Right lobe of liver (tissue), 6 donors: ENCODE results near the gene GRB2. TPM values are rescaled to one million over a fixed set of nuclear protein-coding genes. Genes with fewer than 3 reads are reported as not detected.
"Not testable (repeated sequence)": the region's sequence is repeated elsewhere in the genome, so short reads cannot be mapped to it uniquely, and the experiment has no call there.

ENCODE experiments used
- ATAC-seq, 4 donors: fragments of 200-7000 bp; cut with Tn5 transposase; one replicate each; pipeline ENCODE4 v1.9.1; 2020; ENCODE audit warnings: mild to moderate bottlenecking in 4 of 4, moderate library complexity in 4 of 4
- DNase-seq, 3 donors: peaks; one replicate each; pipeline ENCODE4 v3.0.0-alpha.2; 2020
- H3K27ac ChIP-seq, 3 donors: fragments of 200-600 bp; one replicate each; pipeline ENCODE4 v1.8.0; 2022
- H3K27me3 ChIP-seq, 2 donors: fragments of 200-600 bp; one replicate each; pipeline ENCODE4 v1.8.0; 2022
- H3K36me3 ChIP-seq, 4 donors: fragments of 200-600 bp; sonication (generic) in 1 of 4; one replicate each; pipeline versions ENCODE4 v1.5.1 to v1.8.0; 2017 to 2022; ENCODE audit warnings: control low read depth in 1 of 4
- H3K4me1 ChIP-seq, 4 donors: fragments of 200-600 bp; sonication (generic) in 1 of 4; one replicate each; pipeline versions ENCODE4 v1.5.1 to v1.8.0; 2017 to 2022; ENCODE audit warnings: control low read depth in 1 of 4
- H3K4me3 ChIP-seq, 3 donors: fragments of 200-600 bp; one replicate each; pipeline ENCODE4 v1.8.0; 2022
- H3K9me3 ChIP-seq, 4 donors: fragments of 200-600 bp; sonication (generic) in 1 of 4; one replicate each; pipeline versions ENCODE4 v1.5.1 to v1.8.0; 2017 to 2022; ENCODE audit warnings: control low read depth in 1 of 4
- POLR2A ChIP-seq: fragments of 450-650 bp; IDR thresholded peaks from one replicate; pipeline ENCODE4 v1.6.1; 2017; ENCODE audit warnings: antibody characterized with exemption, mild to moderate bottlenecking
- WGBS: methylation state at CpG from one replicate; pipeline ENCODE4 v1.1.6; 2018; ENCODE audit warnings: low coverage, low lambda C conversion rate; ENCODE audit not compliant: insufficient coverage; ENCODE audit errors: missing lambda C conversion rate; 5-methylcytosine and 5-hydroxymethylcytosine counted together
- intact Hi-C, 2 donors: fragments of 100-400 bp; cut with DNase I; formaldehyde crosslinking; loops; one replicate each; pipeline versions ENCODE4 v1.11.2 to v1.14.1; 2022
- total RNA-seq, 6 experiments: library from RNA; depleted of rRNA in 2 of 6; stranded (reverse); fragments of >200 nt in 2 of 6; fragmentation: NEBNext Ultra II Directional in 3 of 6; extraction: Animal tissue kit (Norgen Biotek cat#: 25700) in 3 of 6; gene quantifications; one replicate each; pipeline versions ENCODE4 v1.1.0 to v1.2.4, GENCODE V29; 2016 to 2023
- TF ChIP-seq, protein P1 (sequence below), 4 donors: fragments of 200-600 bp in 3 of 4; fragments of 450-650 bp in 1 of 4; IDR thresholded peaks; one replicate each; pipeline versions ENCODE4 v1.5.1 to v1.8.0; 2016 to 2022; ENCODE audit warnings: antibody characterized with exemption in 4 of 4, mild to moderate bottlenecking in 2 of 4
- donor health status: DM: no; HTN: yes; CAD: no.
- donor health status: DM: no; HTN: no; CAD: no.
- donor health status: DM: no; HTN: no; CAD: no.
- donor health status: DM: no; HTN: yes; CAD: no.
- donor health status: DM: no; HTN: yes; CAD: no.

GRB2 gene
- total RNA-seq, 6 experiments from 2014 or later: 42.4 to 70.5 (median 53.8) TPM

DNA sequence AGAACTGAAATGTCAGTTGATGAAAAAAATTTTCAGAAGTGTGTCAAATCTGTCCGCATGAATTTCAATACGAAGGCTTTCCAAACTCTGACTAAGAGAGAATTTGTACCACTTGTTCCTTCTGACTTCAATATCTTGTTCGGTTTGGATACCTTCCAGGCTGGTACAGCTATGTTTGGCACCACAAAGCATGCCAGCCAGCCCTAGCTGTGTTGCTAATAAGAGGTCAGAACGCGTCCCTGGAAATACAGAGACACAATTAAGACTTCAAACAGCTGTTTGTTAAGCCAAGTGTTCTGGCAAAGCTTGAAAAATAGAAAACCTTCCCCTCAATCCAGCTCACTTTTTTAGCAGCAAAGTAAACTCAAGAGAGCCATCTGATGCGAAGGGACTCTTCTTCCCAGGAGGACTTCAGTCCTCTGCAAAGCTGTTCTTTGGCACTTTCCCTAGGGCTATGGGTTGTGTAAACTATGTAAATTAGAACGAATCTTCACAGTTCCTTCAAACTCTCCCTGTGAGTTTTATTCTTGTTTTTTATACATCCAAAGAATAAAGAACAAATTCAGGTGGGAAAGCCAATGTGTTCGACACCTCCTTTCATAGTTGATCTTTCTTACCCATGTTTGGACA lies 35.1 kb downstream of the GRB2 start:
- H3K4me3 ChIP-seq: no peak overlapping the region
- 56% methylated on average over 7 of the region's 8 CpGs for WGBS
- TF ChIP-seq, protein P1, sequence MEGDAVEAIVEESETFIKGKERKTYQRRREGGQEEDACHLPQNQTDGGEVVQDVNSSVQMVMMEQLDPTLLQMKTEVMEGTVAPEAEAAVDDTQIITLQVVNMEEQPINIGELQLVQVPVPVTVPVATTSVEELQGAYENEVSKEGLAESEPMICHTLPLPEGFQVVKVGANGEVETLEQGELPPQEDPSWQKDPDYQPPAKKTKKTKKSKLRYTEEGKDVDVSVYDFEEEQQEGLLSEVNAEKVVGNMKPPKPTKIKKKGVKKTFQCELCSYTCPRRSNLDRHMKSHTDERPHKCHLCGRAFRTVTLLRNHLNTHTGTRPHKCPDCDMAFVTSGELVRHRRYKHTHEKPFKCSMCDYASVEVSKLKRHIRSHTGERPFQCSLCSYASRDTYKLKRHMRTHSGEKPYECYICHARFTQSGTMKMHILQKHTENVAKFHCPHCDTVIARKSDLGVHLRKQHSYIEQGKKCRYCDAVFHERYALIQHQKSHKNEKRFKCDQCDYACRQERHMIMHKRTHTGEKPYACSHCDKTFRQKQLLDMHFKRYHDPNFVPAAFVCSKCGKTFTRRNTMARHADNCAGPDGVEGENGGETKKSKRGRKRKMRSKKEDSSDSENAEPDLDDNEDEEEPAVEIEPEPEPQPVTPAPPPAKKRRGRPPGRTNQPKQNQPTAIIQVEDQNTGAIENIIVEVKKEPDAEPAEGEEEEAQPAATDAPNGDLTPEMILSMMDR (IDR thresholded peaks at IDR 0.05): no peak
- TF ChIP-seq POLR2A: no peak
- no peaks in the 10 kb centered on the region for H3K9me3 ChIP-seq
- H3K4me1 ChIP-seq: peaks cover 0 to 22% (median 0%) of the 10 kb centered on the region in 4 donors
- H3K36me3 ChIP-seq: no peaks in the 10 kb centered on the region
- DNase-seq (no peak), ATAC-seq (peak; percentile 38 to 46 (median 46))
- H3K27ac ChIP-seq: no peak overlapping the region
- no peaks in the 10 kb centered on the region for H3K27me3 ChIP-seq
- intact Hi-C loops: no loop called here

DNA sequence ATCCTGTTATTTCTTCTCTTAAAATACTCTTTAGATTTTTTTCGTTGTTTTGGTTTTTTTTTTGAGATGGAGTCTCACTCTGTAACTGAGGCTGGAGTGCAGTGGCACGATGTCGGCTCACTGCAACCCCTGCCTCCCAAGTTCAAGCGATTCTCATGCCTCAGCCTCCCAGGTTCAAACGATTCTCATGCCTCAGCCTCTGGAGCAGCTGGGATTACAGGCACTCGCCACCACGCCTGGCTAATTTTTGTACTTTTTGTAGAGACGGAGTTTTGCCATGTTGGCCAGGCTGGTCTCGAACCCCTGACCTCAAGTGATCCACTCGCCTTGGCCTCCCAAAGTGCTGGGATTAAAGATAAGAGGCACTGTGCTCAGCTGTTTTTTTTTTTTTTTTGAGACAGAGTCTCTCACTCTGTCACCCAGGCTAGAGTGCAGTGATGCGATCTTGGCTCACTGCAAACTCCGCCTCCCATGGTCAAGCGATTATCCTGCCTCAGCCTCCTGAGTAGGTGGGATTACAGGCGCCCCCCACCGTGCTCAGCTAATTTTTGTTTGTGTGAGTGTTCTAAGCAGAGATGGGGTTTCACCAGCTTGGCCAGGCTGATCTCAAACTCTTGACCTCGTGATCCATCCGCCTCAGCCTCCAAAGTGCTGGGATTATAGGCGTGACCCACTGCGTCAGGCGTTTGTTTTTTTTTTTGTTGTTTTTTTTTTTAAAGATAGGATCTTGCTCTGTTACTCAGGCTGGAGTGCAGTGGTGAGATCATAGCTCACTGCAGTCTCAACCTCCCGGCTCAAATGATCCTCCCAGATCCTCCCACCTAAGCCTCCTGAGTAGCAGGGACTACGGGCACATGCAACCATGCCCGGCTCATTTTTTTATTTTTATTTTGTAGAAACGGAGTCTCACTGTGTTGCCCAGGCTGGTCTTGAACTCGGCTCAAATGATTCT lies 37.4 kb downstream of the GRB2 start:
- peak in 1 of 3 donors; percentile 34 for DNase-seq
- 77% methylated on average over 17 of the region's 25 CpGs for WGBS
- H3K27ac ChIP-seq, H3K36me3 ChIP-seq, intact Hi-C loops, ATAC-seq, H3K4me3 ChIP-seq, H3K27me3 ChIP-seq, H3K9me3 ChIP-seq: not testable (repeated sequence)
- H3K4me1 ChIP-seq: peaks cover 0 to 34% (median 5%) of the 10 kb centered on the region in 4 donors

DNA sequence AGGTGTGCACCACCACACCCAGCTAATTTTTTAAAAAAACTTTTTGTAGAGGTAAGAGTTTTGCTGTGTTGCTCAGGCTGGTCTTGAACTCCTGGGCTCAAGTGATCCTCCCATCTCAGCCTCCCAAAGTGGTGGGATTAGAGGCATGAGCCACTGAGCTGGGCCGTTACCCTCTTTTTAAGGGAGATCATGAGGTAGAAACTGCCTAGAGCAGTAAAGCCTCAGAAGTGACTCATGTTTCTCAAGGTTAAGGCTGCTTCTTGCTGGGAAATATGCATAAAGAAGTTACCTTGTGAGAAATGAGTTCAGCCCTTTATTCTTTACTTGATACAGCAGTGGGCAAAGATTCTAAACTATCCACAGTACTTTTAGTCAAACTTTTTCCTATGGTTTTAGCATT lies 38.2 kb downstream of the GRB2 start:
- intact Hi-C loops: no loop called here
- WGBS: 100% methylated on average over 1 of the region's 1 CpG
- Histone ChIP-seq H3K27me3 (no peaks in the 10 kb centered on the region), H3K9me3 (no peaks in the 10 kb centered on the region), H3K4me3 (no peak overlapping the region), H3K27ac (no peak overlapping the region), H3K36me3 (no peaks in the 10 kb centered on the region), H3K4me1 (peaks cover 0 to 42% (median 8%) of the 10 kb centered on the region in 4 donors)
- TF ChIP-seq, protein P1 (IDR thresholded peaks at IDR 0.05): no peak
- no peak for TF ChIP-seq POLR2A
- ATAC-seq: no peak
- DNase-seq: no peak

DNA sequence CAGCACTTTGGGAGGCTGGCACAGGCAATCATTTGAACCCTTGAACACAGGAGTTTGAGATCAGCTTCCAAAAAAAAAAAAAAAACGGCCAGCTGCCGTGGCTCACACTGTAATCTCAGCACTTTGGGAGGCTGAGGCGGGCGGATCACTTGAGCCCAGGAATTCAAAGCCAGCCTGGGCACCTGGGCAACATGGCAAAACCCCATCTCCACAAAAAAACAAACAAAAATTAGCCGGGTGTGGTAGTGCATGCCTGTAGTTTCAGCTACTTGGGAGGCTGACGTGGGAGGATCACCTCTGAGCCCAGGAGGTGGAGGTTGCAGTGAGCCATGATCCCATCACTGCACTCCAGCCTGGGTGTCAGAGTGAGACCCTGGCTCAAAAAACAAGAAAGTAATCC lies 39.0 kb downstream of the GRB2 start:
- DNase-seq (no peak), ATAC-seq (no peak)
- peaks cover 0 to 44% (median 8%) of the 10 kb centered on the region in 4 donors for H3K4me1 ChIP-seq
- no peaks in the 10 kb centered on the region for H3K36me3 ChIP-seq
- H3K9me3 ChIP-seq: no peaks in the 10 kb centered on the region
- TF ChIP-seq, protein P1 (IDR thresholded peaks at IDR 0.05): no peak
- no peak for TF ChIP-seq POLR2A
- H3K27me3 ChIP-seq: no peaks in the 10 kb centered on the region
- no peak overlapping the region for H3K27ac ChIP-seq
- no peak overlapping the region for H3K4me3 ChIP-seq
- intact Hi-C loops: no loop called here
- 67% methylated on average over 5 of the region's 6 CpGs for WGBS

DNA sequence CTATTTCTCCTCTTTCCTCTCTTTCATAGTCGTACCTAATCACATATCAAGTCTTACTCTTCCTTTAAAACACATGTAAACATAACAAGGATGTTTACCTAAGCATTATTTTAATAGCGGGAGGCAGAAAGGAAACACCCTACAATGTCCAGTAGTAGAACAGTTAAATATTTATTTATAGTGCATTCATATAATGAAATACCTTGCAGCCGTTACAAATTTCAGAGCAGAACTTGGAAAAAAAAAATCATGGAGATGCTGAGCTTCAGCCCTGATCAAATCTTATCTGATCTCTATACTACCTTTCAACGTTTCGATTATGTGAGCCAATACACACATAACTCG lies 39.6 kb downstream of the GRB2 start:
- H3K27me3 ChIP-seq: no peaks in the 10 kb centered on the region
- DNase-seq: no peak
- H3K36me3 ChIP-seq: no peaks in the 10 kb centered on the region
- no peak for TF ChIP-seq POLR2A
- TF ChIP-seq, protein P1 (IDR thresholded peaks at IDR 0.05): no peak
- H3K27ac ChIP-seq: no peak overlapping the region
- no peak for ATAC-seq
- 44% methylated on average over 6 of the region's 6 CpGs for WGBS
- intact Hi-C loops: no loop called here
- H3K4me1 ChIP-seq: peaks cover 0 to 44% (median 8%) of the 10 kb centered on the region in 4 donors
- H3K9me3 ChIP-seq: no peaks in the 10 kb centered on the region
- no peak overlapping the region for H3K4me3 ChIP-seq
